GM19099 (cell line): ENCODE results near the gene SERPINA12.

Source experiments
- POLR2A ChIP-seq: IDR thresholded peaks from 3 replicates; pipeline ENCODE4 v1.6.1; 2011; ENCODE audit warnings: low read depth; ENCODE audit not compliant: insufficient read length; ENCODE audit errors: extremely low read depth

SERPINA12 gene

DNA sequence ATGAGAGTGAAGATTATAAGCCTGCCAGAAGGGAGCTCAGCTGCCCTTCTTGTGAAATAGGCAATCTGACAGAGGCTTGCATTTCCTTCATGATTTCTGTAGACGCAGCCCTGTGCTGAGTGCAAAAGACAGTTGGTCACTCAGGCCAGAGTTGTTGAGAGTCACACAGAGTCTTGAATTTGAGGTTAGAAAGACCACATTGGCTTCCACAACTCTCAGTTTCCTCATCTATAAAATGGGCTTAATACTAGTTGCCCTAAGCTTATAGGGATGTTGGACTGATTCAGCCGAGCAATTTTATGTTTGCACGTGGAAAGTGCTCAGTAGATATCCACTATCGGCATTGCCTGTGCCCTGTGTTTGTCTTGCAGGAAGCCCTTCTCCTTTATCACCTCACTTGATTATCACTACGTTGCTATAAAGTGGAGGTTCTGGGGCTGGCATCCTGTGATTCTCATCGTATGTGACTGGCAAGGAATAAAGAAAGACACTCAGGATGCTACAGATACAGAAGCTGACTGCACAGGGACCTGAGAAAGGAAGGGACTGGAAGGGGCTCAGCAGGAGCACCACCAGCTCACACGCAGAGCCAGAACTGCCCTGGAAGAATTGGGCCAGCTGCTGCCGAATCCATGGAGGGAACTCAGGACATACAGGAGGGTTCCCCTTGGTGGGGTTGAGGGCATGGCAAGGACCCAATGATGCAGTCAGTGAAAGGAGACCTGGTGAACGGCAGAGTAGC, 32.1 kb upstream of the SERPINA12 start:
- TF ChIP-seq POLR2A, result no peak

DNA sequence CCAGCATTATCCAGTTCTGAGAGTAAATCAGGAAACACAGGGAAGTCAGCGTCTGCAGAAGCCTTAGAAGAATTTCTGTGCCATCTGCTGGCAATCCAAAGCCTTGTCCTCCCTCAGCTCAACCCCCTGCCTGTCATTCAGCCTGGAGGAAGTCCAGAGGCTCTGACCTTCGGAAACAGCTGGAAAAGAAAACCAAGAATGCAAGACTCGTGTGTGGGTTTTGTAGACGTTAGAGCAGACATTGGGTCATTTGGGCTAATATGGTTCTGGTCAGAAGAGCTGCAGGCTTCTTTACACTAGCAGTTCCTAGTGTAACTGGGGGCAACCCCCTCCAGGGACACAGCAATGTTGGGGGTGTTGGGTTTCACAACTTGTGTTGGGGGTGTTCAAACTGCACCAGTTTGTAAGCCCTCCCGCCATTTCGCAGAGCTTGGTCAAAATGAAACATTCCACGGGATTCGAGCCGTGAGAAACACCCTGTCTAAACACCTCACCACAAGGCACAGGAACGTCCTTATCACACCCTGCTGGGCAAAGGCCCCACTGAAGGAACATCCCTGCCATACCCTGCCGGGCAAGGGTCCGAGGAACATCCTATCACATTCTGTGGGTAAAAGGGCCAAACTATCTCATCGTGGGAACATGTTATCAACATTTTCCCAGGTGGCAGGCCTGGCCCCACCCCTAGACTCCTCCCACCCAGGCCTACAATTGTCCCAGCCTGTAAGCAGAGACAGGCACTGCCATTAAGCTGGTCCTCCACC, 30.9 kb upstream of the SERPINA12 start:
- no peak for TF ChIP-seq POLR2A

DNA sequence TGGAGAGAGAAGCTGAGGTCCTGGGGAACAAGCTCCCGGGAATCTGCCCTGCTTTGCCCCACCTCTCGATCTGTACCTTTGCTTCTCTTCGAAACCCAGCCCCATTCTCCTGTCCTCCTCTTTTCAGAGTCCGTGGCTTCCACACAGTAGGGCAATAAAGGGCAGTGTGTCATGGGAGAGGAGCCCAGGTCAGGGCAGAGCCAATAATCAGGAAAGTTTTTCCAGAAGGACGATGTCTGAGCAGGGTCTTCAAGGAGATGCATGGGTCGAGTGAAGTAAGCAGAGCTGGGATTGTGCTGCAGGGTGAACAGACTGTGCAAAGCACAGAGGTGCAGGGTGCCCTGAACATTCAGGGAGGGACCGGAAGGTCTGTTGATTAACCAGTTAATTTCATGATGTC, 29.9 kb upstream of the SERPINA12 start:
- TF ChIP-seq POLR2A, result no peak

DNA sequence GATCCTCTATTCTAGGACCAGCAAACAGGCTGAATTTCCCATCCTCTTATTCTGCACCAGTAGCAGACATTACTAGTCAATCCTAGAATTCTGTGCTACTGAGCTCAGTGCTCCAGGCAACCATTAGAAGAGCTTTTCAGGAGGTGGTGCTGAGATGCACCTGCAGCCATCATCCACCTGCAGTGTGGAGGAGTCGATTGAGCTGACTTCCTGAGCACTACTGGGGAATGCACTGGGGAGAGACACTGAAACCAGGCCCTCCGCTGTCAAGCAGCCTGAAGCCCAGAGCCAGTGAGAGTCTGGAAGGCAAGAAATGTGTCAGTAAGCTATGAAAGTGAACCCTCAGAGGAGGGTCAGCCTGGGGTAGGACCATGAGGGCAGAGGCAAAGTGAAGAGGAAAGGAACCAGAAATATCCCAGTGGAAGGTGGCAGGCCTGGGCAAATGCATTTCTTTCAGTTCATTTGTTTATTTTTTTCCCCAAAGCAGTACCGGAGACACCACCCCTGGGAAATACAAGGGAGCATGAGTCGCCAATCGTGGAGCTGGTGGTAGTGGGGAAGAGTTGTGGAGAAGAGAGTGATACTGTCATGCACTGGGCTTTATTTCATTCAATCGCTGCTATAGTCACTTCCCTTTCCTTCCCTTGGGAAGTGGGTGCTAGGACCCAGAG, 28.9 kb upstream of the SERPINA12 start:
- TF ChIP-seq POLR2A, result no peak

DNA sequence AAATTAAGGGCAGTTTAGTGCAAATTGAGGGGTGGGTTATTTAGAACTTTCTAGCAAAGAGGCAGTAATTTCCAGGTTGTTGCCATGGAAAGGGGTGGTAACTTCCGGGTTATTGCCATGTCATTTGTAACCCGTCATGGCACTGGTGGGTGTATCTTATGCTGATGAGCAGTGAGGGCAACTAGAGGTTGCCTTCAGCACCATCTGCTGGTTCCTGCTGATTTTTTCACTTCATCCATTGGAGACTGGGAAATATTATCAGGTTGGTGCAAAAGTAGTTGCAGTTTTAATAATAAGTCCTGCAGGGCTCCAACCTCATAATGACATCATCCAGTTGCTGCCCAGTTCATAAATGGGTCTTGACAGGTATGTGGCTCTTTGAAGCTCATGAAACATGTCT, 27.6 kb upstream of the SERPINA12 start:
- no peak for TF ChIP-seq POLR2A

DNA sequence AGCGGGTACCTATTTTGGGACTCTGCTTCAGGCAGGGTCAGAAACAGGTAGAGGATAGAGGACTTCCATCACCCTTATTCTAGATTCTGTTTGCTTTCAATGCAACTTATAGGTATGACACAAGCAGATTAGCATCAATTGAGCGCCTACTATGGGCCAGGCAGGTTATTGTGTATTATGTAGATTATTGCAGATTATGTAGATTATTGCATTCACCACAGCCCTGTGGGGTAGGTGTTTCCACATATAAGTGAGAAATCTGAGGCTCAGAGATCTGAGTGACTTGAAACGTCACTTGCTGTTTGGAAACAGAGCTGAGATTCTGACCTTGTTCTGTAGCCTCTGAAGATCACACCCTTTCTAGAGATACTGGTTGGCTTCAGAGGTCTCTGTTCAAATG, 26.2 kb upstream of the SERPINA12 start:
- no peak for TF ChIP-seq POLR2A

DNA sequence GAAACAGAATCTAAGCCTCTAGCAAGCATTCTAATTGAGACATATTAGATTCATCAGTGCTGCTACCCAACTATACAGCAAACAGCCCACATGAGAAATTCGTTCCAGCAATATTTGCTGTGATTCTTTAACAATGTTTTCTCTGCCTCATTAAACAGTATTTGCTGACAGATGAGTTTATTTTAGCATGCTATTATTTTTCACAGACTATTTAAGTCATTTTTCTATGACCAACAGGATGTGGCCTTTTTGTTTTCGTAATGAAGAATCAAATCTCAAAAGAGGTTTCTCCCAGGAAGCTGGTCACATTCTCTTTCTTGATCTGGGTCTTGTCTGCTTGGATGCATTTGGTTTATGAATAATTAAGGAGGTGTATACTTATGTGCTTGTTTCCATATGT, 23.2 kb upstream of the SERPINA12 start:
- no peak for TF ChIP-seq POLR2A

DNA sequence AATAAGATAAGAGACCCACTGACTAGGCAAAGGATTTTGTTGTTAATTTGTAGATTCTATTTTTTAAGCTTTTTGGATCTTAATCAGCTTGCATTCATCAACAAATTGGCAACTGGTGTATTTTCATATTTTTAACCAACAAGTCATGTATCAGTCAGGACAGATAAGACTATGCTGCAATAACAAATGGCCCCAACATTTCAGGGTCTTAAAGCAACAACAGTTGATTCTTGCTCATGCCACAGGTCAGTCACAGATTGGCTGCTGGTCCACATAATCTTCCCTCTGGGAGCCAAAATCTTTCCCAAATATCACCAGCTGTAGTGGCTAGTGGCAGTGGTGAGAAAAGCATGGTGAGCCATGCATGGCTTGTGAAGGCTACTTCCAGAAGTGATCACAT, 21.9 kb upstream of the SERPINA12 start:
- TF ChIP-seq POLR2A, result no peak

DNA sequence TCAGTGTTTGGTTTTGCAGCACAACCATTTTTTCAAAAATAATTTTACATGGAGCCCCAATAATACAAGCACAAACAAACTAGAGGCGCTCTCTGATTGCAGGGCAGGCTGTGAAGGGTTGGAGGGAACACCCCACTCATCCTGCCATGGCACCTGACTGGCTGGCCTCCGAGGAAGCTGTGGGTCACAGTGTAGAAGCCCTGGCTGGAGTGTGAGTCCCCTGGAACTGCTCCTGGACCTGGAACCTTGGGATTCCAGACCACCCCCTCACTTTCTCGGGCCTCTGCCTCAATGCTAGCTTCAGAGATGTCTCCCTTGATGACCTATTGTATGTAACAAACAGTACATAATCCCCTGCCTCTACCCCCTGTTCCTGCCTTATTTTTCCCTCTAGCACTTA, 14.8 kb upstream of the SERPINA12 start:
- TF ChIP-seq POLR2A, result no peak

DNA sequence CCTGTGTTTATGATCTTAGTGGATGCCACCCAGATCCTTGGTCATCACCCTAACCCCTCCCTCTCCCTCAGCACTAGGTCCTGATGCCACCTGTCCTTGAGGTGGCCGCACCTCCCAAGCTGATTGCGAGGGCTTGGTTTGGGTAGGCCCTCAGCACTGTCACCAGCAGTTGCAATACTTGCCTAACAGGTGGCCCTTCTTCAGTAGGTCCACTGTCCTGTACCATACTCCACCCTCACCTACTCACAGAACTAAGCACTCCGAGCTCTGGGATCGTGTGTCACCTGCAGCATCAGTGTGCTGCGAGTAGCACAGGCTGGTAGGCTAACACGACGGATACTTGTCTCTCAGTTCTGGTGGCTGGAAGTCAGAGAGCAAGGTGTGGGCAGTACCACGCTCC, 14.0 kb upstream of the SERPINA12 start:
- no peak for TF ChIP-seq POLR2A

DNA sequence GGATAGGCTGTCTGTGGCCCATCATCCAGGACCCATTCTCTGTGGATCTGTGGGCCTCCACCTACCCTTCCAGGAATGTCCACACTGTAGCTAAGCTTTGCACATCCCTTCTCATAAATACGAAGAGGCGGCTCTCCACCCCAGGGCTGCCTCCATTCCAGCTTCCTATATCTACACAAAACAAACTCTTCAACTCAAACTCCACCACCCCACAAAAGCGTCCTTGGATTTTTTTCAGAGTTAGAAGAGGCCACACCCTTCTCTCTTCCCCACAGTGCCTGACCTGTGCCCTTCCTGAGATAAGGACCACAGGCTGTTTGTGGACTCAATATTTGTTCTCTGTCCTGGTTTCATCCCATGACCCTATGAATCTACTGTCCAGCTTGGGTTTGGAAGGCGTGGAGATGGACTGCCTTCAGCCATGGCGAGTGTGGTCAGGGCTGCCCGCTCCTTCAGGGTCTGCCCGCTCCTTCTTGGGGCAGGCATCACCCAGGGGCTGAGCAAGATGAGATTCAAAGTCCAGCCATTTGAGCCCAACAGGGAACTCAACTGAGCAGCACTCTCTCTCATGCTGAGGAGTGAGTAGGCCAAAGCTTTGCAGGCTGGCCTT, 13.0 kb upstream of the SERPINA12 start:
- TF ChIP-seq POLR2A, result no peak

DNA sequence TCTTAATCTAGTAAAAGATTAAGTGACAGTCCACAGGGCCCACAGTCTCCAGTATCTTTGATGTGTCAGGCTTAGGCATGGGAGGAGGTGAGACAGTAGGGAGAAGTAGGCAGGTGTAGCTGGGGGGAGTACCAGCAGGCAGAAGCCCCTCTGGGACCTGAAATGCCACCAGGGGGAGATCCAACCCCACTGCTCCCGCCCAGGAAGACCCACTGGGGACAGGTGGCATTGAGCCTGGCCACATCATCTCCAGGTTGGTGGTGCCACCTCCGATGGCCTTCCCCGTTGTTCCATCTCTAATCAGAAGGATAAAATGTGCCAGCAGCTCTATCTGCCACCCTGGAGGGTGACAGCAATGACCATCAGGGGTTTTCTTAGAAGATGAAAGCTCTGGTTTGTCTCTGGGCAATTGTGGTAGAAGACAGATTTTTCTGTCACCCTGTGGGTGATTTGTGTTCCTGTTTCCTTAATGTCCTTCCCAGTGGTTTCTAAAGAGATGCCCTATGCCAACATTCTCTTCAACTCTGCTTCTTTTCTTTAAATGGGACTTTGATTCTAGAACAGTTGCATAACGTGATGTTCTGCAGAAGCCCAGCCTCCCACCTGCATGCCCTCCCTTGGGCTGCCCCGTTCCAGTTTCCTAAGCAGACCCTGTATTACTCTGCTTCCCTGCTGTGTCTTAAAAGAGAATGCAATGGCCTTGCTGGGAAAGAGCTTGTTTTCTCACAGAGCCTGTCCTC, 12.3 kb upstream of the SERPINA12 start:
- TF ChIP-seq POLR2A, result no peak

DNA sequence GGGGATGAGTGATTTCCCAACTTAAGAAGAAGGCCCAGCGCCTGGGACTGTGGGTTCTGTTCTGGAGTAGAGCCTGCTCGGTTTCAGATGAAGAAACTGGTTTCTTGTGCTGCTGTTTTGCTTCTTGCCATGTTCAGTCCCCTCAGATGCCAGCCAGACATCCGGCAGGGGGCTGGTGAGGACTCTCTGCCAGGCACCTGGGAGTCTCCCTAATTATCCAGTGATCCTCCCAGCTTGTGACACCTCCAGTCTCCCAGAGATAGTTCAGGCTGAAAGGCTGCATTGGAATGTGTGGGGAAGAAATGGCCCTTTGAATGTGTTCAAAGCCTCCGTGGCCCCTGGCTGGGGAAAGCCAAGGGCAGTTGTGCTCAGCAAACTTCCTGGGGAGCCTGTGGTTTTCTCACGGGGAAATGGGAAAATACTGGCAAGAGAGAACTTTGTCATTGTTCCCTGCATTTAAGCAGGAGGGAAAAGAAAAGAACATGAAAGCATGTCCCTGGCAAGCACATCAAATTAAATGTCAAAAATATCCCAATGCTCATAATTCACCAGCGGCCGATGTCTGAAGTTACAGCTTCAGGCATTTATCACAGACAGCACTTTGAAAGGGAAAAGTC, 8.5 kb upstream of the SERPINA12 start:
- no peak for TF ChIP-seq POLR2A

DNA sequence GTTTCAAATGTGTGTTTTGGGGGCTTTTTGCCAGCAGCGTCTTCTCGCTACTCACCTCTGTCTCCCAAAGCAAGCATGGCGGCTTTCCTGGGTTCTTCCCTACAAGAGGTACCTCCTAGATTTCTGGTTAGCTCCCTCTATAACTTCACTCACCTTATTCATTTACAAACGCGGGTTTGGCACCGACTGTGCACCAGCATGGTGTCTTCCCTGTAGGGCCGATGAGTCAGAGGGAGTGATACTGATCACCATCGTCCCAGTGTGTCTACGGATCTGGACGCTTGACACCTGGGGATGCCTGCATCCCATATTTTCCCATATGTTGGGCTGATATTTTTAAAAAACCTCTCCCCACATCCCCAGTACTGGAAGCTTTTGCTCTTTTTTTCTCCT, 8.0 kb upstream of the SERPINA12 start:
- TF ChIP-seq POLR2A, result no peak

DNA sequence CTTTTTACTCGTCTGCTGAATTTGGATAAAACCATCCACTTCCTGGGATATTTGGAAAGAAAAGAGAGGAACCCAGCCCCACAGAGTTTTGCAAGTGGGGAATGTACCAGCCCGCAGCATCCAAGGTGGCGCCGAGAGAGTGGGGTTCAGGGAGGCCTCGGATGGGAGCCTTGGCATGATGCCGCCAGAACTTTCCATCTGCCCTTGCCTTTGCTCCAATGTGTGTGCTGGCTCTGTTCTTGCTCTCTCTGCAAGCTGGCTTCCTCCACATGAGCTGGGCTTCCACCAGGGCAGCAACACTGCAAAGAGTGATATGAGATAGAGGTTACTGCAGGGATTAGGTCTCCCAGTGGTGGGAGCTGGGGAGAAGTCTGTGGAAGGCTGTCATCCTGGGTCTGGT, 6.6 kb upstream of the SERPINA12 start:
- no peak for TF ChIP-seq POLR2A

DNA sequence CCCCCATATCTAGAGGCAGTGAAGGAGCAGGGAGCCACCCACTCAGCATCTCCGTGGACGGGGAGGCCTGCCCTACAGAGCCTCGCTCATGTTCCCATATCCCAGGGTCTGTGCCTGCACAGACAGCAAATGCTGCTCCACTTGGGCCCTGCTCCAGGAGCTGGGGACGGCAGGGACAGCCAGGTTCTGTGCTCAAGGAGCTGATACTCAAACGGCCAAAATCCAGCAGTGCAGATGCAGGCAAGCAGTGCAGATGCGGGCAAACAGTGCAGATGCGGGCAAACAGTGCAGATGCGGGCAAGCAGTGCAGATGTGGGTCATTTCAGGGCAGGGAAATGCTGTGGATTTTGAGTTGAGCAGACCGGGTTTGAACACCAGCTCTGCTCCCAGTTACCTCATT, 6.2 kb upstream of the SERPINA12 start:
- TF ChIP-seq POLR2A, result no peak
